NCI-H226 (cell line): Measurements from ENCODE around the gene RHOB.

Experiments used
- DNase-seq: peaks from one replicate; pipeline ENCODE4 v3.0.0-alpha.2; 2015

The RHOB gene

GRCh38 chr2:20439503-20439902 is 7.4 kb upstream of the RHOB start:
- no peak for DNase-seq

DNA sequence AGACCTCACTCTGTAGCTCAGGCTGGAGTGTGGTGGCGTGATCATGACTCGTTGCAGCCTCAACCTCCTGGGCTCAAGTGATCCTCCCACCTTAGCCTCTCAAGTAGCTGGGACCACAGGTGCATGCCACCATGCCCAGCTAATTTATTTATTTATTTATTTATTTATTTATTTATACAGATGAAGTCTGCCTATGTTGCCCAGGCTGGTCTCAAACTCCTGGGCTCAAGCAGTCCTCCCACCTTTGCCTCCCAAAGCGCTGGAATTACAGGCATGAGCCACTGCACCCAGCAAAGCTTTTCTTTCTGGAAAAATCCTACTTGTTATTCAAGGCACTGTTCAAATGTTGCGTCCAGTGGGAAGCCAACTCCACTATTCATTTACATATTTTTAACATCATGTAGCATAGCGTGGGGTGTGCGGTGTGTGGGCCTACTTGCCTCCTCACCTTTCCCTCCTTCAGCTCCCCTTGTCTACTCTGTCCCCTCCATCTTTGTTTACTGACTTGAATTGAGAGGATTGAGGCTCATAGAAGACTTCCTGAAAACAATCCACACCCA is 6.8 kb upstream of the RHOB start:
- DNase-seq = no peak

DNA sequence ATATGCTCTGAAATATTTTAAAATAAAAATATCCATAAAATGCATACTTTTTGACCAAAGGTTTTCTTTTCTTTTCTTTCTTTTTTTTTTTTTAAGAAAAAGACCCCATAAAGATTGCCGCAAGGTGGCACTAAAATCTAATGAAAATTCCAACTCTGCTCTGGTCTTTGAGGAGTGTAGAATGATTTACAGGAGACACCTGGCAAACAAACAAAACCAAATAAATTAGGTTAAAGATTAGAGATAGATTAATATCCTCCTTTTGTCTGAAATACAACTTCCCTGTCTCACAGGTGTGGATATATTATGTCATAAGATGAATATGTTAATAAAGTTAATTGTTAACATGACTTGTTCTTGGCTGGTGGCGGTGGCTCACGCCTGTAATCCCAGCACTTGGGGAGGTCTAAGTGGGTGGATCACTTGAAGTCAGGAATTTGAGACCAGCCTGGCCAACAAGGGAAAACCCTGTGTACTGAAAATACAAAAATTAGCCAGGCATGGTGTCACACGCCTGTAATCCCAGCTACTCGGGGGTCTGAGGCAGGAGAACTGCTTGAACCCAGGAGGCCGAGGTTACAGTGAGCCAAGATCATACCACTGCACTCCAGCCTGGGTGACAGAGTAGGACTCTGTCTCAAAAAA is 3.5 kb upstream of the RHOB start:
- DNase-seq = no peak

- no peak for DNase-seq
Measured at GRCh38 chr2:20444101-20444992, 2.5 kb upstream of the RHOB start.

DNA sequence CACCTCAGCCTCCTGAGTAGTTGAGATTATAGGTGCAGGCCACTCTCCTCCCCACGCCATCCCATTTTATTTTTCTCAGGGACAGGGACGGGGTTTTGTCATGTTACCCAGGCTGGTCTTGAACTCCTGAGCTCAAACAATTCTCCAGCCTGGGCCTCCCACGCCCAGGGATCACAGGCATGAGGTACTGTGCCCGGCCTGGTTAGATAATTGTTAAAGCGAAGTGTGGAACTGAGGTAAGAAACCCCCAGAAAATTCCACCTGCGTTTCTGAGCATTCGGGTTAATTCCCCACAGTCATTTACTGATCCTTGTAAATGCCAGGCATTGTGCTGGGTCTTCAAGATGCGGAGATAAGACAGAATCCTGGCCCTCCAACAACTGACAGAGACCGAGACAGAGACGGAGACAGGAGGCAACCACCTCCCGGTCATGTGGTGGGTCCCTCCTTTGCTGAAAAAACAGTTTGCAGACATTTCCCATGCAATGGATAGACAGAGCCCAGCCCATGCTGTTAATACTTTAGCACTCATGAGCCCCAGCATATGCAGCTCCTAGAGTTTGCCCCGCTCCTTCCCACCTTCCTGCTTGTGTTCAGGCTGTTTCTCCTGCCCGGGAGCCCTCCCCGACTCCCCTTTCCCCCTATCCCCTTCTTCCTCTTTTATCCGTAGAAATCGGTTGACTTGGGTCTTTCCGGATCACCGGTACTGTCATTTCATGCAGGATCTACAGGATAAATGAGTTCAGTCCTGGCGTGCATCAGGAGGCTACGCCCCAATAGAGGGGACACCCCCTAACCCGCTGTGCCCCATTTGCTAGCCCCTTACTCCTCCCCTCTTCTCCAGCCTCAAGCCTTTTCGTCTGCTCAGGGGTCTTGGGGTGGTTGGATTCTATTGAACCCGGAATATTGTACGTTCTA is 1.6 kb upstream of the RHOB start:
- no peak for DNase-seq

DNA sequence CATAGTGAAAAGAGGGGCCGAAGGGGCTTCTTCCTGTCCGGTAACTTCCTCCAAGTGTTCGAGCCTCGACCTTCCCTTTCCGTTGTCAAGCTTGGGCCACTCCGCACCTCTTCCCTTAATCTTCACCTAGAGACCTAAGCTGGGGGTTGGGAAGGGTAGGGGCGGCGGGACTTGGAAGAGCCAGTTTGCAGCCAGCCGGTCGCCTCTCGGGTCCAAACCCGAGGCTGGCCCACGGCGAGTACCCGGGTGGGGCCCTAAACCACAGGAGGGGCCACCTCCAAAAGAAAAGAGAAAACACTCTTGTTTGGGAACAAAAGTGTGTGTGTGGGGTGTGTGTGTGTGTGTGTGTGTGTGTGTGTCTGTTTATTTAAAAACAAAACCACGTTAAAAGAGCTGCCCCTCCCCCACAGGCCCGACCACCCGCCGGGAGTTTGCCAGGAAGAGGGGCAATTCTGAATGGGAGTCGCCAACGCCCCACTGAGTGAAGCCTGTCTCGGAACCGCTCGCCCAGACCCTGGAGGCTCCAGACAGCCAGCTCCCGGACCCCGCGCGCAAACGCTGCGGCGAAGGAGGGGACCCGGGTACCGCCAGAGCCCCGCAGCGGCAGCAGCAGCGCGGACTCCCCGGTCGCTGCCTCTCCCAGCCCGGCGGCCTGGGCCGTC is 488 bp upstream of the RHOB start:
- no peak for DNase-seq

GRCh38 chr2:20447437-20448245 is 767 bp downstream of the RHOB start:
- DNase-seq = no peak

DNA sequence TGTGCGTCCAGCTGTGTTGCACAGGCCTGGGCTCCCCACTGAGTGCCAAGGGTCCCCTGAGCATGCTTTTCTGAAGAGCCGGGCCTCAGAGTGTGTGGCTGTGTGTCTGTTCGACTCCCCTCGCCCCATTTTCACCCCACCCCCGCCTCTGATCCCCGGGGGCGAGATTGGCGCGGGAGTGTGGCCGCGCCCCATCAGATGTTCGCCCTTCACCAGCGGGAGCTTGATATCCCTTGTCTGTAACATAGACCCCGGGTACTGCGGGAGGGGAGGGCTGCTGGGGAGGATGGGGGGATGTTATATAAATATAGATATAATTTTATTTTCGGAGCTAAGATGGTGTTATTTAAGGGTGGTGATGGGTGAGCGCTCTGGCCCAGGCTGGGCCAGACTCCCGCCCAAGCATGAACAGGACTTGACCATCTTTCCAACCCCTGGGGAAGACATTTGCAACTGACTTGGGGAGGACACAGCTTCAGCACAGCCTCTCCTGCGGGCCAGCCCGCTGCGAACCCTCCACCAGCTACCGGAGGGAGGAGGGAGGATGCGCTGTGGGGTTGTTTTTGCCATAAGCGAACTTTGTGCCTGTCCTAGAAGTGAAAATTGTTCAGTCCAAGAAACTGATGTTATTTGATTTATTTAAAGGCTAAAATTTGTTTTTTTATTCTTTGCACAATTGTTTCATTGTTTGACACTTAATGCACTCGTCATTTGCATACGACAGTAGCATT is 1.5 kb downstream of the RHOB start:
- no peak for DNase-seq

DNA sequence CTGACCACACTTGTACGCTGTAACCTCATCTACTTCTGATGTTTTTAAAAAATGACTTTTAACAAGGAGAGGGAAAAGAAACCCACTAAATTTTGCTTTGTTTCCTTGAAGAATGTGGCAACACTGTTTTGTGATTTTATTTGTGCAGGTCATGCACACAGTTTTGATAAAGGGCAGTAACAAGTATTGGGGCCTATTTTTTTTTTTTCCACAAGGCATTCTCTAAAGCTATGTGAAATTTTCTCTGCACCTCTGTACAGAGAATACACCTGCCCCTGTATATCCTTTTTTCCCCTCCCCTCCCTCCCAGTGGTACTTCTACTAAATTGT is 2.1 kb downstream of the RHOB start:
- DNase-seq = no peak

DNA sequence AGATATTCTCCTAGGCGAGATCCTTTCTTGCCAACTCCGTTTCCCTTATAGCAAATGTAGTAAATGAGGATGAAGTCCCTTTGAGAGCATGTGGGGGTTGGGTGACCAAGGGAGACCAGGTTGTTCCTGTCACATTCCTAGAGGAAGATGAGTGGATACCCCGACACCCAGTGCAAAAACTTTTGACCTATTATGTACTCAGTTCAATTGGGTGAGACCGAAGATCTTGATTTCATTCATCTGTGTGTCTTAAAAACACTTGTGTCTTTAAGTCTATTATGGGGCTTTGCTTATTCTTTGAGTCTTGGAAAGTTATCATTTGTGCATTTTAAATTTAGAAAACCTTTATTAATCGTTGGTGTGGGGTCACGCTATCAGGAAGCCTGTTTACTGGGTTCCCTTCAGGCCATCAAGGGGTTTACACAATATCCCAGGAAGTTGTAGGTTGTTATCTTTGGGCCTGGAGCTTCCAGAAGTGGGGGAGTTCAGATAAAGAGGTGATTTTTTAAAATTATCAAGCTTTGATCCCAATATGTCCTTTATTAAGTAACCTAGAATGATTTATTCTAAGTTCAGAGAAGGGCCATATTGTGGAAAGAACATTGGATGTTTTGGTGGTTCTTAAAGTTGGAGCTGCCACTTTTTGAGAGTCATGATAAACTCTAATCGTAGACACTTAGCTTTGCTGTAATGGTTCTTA is 2.8 kb downstream of the RHOB start:
- DNase-seq = peak; percentile 53

- peak; percentile 92 for DNase-seq
Measured at GRCh38 chr2:20450201-20450999, 3.5 kb downstream of the RHOB start.

DNA sequence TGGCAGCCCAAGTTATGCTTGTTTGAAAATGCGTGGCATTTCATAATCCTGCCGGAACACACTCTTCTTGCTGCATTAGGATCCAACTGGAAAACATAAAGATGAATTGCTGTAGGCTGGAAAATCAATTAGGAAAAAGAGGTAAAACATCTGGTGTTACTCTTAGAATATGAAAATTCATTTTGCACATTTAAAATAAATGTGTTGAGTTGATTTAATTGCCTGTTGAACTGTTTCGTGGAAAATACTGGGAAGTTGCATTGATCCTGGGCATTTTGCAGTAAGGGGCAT is 4.1 kb downstream of the RHOB start:
- DNase-seq = no peak

DNA sequence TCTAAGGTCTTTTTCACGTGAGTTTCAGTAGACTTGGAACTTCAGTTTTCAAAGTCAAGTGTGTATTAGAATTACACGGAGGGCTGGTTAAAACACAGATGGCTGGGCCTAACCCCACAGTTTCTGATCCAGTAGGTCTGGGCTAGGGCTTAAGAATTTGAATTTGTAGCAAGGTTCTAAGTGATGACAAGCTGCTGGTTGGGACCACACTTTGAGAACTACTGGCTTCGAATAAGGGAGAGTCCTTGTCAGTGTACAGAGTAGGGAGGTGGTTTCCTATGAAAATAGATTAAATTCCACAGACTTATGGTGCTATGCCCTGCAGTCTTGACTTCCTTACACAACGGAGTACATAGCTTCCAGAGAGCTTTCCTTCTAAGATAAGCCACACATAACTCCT is 4.5 kb downstream of the RHOB start:
- DNase-seq = peak; percentile 78

DNA sequence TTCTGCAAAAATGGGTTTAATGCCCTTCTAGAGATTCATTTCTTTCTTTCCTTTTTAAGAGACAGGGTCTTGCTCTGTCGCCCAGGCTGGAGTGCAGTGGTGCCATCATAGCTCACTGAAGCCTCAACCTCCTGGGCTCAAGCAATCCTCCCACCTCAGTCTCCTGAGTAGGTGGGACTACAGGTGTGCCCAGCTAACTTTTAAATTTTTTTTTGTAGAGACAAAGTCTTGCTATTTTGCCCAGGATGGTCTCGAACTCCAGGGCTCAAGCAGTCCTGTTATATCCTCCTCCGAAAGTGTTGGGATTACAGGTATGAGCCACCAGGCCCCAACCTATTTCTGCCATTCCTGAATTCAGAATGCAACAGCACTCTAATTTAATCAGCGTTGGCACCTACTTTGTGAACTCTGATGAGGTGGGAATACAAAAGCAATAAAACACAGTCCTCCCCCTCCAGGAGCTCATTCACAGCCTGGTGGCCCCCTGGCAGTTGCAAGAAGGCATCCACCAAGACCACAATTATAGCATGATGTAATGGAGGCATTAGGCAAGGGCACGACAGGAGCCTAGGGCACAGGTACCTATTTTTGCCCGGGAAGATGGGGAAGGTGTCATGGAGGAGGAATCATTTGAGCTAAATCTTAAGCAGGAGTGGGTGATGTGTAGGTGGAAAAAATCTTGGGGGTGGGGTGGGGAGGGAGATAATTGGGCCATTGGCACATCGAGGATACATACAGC is 5.1 kb downstream of the RHOB start:
- no peak for DNase-seq

DNA sequence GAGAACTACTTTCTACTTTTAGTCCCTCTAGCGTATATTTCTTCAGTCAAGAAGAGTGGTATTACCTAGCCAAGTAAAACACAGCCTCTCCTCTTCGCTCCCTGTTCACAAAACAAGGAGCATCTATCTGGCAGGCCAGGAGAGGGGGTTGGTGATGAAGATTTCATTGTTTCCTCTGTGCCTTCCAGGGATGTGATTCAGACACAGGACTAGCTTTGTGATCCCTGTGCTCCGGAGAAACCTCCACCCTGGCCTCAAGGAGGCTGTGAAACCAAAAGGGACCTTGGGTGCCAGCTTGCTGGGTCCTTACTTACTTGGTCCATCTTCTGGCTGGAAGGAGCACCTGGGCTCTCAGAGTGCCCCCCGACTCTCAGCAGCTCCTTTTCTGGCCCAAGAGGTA is 5.7 kb downstream of the RHOB start:
- no peak for DNase-seq

DNA sequence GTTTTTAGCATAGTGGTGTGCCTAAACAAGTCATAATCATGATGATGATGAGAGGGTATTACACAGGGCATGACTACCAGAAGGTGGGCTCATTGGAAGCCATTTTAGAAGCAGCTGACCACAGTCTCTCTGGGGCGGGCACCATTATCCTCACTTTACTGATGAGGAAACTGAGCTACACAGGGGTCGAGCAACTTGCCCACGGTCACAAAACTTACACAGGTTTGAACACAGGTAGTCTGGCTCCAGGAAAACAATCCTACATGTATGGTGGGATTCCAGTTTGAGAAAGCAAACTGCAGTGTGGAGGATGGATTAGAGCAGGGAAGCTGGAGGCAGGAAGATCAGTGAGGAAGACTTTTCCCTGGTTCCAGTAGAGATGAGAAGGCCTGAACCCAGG is 6.2 kb downstream of the RHOB start:
- no peak for DNase-seq

DNA sequence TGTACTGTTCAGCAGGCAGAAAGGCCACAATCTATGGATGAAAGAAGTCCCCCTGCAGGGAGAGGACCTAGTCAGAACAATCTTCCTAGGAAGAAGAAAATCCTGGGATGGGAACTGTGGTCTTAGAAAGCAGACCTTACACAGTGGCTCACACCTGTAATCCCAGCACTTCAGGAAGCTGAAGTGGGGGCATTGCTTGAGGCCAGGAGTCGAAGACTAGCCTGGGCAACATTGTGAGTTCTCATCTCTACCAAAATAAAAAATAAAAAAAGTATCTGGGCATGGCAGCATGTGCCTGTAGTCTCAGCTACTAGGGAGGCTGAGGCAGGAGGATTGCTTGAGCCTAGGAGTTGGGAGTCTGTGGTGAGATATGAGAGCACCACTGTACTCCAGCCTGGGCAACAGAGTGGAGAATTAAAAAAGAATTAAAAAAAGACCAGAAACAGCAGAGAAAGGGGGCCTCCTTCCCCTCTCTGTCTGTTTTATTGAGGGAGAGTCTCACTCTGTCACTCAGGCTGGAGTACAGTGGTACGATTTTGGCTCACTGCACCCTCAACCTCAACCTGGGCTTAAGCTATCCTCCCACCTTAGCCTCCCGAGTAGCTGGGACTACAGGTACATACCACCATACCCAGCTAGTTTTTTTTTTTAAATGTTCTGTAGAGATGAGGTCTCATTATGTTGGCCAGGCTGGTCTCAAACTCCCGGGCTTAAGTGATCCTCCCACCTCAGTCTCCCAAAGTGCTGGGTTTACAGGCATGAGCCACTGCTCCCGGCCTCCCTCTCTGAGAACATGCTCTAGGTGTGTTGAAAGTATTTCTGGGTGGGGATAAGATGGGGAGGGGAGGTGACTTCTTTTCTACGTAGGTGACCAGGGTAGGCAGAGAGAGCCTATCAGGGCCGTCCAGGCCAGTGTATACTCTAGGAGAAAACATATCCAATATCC is 7.4 kb downstream of the RHOB start:
- DNase-seq = no peak

DNA sequence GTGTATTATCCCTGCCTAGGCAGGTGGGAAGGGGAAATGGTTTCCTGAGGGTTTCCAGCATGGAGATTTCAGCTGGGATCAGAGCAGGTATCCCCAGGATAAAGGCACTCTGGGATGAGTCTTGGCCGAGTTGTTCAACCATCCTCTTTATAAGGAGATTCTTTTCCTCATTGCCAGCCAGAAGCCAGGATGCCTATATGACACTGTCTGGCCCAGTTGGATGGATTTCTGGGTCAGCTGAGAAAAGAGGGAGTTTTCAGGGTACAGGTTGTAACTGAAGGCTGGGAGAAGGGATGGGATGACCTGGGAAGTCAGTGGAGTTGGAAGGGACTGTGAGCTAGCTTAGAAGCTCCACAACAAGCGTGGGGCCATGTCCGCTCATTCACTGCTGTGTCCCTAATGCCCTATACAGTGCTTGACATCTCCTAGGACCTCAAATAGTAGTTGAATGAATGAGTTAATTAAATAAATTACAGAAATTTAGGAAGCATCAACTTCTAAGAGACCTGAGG is 8.3 kb downstream of the RHOB start:
- no peak for DNase-seq
